GM18867 (cell line): Measurements from ENCODE around the gene FAM153A.
"Not testable (repeated sequence)": the region's sequence is repeated elsewhere in the genome, so short reads cannot be mapped to it uniquely, and the experiment has no call there.

Experiments used
- ATAC-seq: cut with Tn5 transposase; IDR thresholded peaks from one replicate; pipeline ENCODE4 v1.9.1; 2021; ENCODE audit warnings: mild to moderate bottlenecking, moderate library complexity; ENCODE audit not compliant: unreplicated experiment

Gene FAM153A

DNA sequence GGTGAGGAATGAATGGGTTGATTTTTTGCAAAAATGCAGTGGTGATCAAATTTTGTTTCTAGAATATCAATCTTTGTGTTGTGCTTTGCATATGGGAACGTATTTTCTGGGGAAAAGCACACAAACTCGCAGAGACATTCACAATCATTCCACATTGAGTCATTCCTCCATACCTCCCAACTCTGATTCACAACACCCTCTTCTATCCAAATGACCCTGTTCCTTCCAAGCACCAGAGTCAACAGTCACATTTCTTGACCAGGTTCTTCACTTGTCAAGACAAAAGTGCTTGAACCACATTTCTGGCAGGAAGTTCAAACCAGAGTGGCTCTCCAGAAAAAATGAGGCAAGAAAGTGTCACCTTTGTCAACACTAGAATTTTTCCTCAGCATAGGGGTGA, 35.3 kb downstream of the FAM153A start:
- not testable (repeated sequence) for ATAC-seq

DNA sequence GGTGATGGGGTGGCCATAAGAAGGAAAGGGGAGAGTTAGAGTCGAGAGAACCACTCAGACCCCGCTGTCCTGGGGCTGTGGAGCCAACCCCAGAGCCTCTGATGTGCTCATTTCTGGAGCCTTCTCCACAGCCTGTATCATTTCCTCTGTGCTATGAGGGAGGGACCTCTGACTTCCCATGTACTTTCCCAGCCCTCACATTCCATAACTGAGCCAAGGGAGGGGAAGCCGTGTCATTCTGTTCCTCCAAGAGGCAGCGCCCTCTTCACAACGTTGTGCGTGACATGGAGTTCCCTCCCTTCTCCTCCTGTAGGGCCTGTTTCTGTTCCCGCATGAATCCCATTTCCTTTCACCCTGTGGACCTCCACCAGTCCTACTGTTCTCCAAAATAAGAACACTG, 57.8 kb downstream of the FAM153A start:
- not testable (repeated sequence) for ATAC-seq

DNA sequence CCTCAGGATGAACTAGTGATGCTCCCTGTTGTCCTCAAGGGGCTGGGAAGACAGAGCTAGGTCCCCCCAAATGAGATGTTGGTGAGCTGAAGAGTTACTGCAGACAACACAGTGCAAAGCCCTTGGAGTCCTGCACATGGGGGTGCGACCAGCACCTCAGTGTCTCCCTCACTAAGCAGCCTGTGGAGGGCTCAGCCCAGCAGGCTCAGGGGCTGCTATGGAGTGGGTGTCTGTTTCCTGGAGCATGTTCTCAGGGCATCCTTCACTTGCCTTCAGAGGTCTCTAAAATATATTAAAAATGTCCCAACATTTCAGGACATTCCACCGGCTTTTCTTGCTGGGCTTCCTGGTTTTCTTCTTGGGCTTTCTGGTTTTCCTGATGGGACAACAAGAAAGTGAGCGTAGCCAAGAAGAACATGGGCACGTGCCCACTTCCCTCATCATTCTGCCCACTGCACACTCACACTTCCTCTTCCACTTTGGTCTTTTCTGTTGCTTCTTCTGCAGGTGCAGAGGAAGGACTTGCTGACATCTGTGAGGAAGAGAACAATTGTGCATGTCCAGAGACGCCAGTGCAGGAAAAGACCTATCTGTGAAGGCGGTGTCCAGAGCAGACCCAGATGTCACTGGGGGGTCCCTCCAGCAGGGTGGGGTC, 58.7 kb downstream of the FAM153A start:
- not testable (repeated sequence) for ATAC-seq

DNA sequence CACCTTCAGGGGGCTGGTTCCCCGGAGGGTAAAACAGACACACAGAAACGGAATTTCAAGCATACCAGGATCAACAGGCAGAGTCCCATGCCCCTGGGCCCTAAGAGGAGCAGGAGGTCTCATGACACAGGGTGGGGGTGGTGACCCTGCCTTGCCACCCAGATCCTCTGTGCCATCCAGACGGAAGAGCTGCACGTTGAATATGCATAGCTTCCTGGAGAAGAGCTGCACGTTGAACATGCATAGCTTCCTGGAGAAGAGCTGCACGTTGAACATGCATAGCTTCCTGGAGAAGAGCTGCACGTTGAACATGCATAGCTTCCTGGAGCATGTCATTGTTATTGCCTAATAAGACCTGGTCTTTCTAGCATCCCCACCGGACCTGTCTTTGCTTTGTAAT, 59.9 kb downstream of the FAM153A start:
- ATAC-seq: not testable (repeated sequence)

DNA sequence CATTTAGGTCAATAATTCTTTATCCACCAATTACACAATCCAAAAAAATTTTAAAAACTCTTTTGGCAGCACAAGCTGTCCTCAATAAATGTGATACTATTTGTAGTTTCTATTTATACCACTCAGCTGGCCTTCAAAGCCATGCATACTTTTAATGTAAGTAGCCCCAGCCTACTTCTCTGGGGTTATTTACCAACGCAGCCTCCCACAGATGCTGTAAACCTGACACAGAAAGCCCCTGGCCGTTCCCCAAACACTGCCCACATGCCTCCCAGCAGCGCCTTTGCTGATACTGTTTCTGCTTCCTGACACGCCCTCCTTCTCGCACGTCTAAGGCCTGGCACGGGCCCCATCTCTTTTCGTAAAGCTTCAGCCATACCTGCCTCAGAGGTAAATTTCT, 62.7 kb downstream of the FAM153A start:
- not testable (repeated sequence) for ATAC-seq

DNA sequence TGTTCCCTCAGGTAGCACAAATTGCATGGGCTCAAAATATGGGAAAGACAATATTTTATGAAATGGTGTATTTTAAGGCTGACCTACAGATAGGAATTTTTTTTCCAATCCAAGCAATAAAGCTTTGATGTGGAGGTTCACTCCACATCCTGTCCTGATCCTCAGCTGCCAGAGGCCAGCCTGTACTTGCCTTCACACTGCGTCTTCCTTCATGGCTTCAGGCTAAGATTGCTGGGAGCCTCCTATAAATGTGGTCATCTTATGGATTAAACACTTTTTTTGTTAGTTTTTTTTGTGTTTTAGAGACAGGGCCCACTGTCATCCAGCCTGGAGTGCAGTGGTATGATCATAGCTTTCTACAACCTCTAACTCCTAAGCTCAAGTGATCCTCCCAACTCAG, 67.3 kb downstream of the FAM153A start:
- not testable (repeated sequence) for ATAC-seq

DNA sequence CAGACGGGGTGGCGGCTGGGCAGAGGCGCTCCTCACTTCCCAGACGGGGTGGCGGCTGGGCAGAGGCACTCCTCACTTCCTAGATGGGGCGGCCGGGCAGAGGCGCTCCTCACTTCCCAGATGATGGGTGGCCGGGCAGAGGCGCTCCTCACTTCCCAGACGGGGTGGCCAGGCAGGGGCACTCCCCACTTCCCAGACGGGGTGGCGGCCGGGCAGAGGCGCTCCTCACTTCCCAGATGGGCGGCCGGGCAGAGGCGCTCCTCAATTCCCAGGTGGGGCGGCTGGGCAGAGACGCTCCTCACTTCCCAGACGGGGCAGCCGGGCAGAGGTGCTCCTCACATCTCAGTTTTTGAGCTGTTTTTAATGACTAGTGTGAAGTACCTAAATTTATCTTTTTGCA, 86.6 kb downstream of the FAM153A start:
- ATAC-seq: not testable (repeated sequence)

DNA sequence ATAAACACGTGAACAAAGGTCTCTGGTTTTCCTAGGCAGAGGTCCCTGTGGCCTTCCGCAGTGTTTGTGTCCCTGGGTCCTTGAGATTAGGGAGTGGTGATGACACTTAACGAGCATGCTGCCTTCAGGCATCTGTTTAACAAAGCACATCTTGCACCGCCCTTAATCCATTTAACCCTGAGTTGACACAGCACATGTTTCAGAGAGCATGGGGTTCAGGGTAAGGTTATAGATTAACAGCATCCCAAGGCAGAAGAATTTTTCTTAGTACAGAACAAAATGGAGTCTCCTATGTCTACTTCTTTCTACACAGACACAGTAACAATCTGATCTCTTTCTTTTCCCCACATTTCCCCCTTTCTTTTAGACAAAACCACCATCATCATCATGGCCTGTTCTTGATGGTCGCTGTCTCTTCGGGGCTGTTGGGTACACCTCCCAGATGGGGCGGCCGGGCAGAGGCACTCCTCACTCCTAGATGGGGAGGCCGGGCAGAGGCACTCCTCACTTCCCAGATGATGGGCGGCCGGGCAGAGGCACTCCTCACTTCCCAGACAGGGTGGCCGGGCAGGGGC, 87.3 kb downstream of the FAM153A start:
- ATAC-seq: not testable (repeated sequence)

DNA sequence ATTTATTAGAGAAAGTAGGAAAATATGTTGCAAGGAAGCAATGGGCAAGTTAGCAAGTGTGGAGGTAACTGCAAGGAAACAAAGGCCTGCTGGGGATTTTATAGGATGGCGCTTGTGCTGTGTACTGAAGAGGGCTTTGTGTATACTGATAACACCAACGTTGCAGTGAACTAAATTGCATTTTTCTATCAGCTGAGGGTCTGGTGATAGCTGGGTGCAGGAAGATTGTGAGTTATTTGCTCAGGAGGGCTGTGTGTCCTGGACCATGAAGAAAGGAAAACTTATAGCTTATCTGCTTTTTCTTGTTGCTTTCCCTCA, 88.2 kb downstream of the FAM153A start:
- not testable (repeated sequence) for ATAC-seq

DNA sequence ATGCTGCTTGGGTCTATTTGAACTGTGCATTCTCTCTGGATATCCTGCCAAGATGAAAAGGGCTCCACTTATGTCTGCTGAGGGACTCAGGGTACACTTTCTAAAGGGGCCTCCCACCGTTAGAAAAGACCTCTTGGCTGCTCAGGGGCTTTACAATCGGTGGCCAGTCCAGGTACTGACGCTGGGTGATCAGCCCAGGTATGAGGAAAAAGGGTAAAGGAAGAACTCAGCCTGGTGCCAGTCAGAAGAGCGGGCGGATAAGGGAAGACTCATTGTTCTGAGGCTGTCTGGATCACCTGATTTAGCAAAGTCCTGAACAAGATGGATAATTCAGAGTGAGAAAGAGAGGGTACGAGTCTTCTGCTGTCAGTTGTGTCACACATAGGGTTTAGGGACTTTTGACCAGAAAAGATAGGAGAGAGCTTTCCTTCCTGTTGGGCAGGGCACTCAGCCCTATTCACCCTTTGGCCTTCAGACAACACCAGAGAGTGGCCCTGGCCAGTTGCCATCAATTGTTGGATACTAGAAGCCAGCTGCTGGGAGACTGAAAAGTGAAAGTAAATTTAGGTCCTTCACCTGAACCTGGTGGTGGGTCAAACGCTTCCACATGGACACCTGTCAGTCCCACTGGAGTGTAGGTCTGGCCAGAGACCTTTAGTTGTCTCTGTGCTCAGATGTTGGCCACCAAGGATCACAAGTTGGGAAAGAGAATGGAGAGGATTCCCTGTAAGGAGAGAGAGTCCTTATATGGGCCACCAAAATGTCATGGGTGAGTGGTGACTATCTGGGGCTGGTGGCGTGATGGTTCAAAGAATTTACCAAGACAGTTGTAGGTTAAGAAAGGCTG, 88.8 kb downstream of the FAM153A start:
- ATAC-seq: not testable (repeated sequence)

DNA sequence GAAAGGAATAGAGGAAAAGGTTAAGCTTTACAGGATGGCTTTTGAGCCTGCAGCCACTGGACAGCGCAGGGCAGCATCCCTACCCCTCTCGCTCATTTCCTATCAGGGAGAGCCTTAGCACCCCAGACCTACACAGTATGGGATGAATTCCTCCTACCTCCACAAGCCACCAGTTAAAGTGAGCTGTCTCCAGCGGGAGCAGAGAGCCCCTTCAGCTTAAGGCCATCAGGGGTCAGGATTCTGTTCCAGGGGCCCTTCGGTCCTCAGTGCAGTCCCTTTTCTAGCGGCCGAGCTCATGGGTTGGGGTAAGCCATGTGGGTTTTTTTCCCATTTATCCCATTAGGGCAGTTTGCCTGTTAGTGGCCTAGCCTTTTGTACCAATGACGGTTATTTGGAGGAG, 89.7 kb downstream of the FAM153A start:
- not testable (repeated sequence) for ATAC-seq

DNA sequence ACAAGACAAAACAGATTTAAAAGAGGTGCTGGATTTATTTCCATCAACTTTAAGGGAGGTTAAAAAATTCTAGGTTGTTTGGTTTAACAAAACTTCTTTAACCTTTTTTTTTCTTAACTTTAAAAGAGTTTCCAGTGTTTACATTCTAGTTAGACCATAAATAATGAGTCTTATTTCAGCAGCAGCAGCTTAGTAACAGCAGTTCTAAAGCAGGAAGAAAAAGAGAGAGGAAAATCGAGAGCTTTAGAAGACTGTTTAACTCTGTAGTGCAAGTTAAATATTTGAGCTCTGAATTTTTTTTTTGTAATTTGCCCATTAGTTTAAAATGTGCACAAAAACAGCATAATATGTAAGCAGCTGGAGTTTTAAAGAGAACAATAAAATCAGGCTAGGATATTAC, 90.2 kb downstream of the FAM153A start:
- ATAC-seq: not testable (repeated sequence)

DNA sequence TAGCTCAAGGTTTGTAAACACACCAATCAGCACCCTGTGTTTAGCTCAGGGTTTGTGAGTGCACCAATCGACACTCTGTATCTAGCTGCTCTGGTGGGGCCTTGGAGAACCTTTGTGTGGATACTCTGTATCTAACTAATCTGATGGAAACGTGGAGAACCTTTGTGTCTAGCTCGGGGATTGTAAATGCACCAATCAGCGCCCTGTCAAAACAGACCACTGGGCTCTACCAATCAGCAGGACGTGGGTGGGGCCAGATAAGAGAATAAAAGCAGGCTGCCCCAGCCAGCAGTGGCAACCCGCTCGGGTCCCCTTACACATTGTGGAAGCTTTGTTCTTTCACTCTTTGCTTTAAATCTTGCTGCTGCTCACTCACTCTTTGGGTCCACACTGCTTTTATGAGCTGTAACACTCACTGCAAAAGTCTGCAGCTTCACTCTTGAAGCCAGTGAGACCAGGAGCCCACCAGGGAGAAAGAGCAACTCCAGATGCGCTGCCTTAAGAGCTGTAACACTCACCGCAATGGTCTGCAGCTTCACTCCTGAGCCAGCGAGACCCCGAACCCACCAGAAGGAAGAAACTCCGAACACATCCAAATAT, 93.6 kb downstream of the FAM153A start:
- ATAC-seq: not testable (repeated sequence)

DNA sequence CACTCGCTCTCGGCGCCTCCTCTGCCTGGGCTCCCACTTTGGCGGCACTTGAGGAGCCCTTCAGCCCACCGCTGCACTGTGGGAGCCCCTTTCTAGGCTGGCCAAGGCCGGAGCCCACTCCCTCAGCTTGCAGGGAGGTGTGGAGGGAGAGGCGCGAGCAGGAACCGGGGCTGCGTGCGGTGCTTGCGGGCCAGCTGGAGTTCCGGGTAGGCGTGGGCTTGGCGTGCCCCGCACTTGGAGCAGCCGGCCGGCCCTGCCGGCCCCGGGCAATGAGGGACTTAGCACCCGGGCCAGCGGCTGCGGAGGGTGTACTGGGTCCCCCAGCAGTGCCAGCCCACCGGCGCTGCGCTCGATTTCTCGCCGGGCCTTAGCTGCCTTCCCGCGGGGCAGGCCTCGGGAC, 94.6 kb downstream of the FAM153A start:
- ATAC-seq: not testable (repeated sequence)

DNA sequence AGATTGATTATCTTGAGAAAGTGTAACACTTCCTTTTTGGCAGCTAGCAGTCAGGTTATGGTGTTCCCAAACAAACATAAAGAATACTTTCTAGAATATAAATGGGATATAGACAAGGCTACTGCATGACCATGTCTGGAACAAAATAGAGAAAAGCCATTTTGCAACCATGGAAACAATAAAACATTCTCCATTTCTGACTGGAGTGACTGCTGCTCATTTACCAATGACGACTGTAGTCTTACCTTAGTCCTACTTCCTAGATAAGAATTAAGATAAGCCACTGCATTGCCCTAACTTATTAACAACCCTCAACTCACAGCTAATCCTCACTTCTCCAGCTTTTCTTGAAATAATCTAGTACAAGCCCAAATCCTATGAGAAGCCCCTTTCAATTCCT, 100.8 kb downstream of the FAM153A start:
- not testable (repeated sequence) for ATAC-seq
